Liver (tissue), 9 donors: ENCODE measurements around the gene SLC25A44. TPM values are rescaled to one million over a fixed set of nuclear protein-coding genes. Genes with fewer than 3 reads are reported as not detected.

Experiments
- DNase-seq: peaks from one replicate; pipeline ENCODE4 v3.0.0-alpha.2; 2017; ENCODE audit warnings: low spot score
- H3K27ac ChIP-seq, 2 donors: one replicate each; pipeline ENCODE4 v1.7.0; 2013; ENCODE audit warnings: inconsistent platforms in 2 of 2, low read length in 2 of 2, control low read depth in 1 of 2, low read depth in 1 of 2, mild to moderate bottlenecking in 1 of 2
- H3K27me3 ChIP-seq, 4 donors: one replicate each; pipeline versions ENCODE4 v1.6.1 to v1.7.0; 2013; ENCODE audit warnings: low read length in 3 of 4, inconsistent platforms in 1 of 4, mild to moderate bottlenecking in 1 of 4, moderate library complexity in 1 of 4; ENCODE audit not compliant: control insufficient read depth in 4 of 4, insufficient read depth in 4 of 4
- H3K36me3 ChIP-seq, 4 donors: one replicate each; pipeline versions ENCODE4 v1.6.1 to v1.7.0; 2013; ENCODE audit warnings: low read length in 3 of 4, mild to moderate bottlenecking in 3 of 4, low read depth in 1 of 4, moderate library complexity in 1 of 4; ENCODE audit not compliant: control insufficient read depth in 4 of 4, insufficient read depth in 3 of 4
- H3K4me1 ChIP-seq, 4 donors: one replicate each; pipeline versions ENCODE4 v1.6.1 to v1.7.0; 2013; ENCODE audit warnings: low read length in 3 of 4, mild to moderate bottlenecking in 3 of 4, moderate library complexity in 1 of 4; ENCODE audit not compliant: control insufficient read depth in 4 of 4, insufficient read depth in 4 of 4
- H3K4me3 ChIP-seq, 3 donors: one replicate each; pipeline versions ENCODE4 v1.6.1 to v1.7.0; 2013; ENCODE audit warnings: low read length in 3 of 3, control low read depth in 1 of 3, low read depth in 1 of 3, mild to moderate bottlenecking in 1 of 3
- H3K9ac ChIP-seq, 2 donors: one replicate each; pipeline ENCODE4 v1.7.0; 2013; ENCODE audit warnings: low read length in 2 of 2, mild to moderate bottlenecking in 2 of 2, moderate library complexity in 2 of 2, control low read depth in 1 of 2, low read depth in 1 of 2
- H3K9me3 ChIP-seq, 4 donors: one replicate each; pipeline versions ENCODE4 v1.6.1 to v1.7.0; 2013; ENCODE audit warnings: low read length in 3 of 4; ENCODE audit not compliant: control insufficient read depth in 4 of 4
- EGR1 ChIP-seq, 2 donors: IDR thresholded peaks; 2 replicates each; pipeline ENCODE4 v1.6.1; 2016 to 2018; ENCODE audit warnings: antibody characterized with exemption in 2 of 2, low read depth in 2 of 2
- FOXA1 ChIP-seq: IDR thresholded peaks from 2 replicates; pipeline ENCODE4 v1.6.1; 2016; ENCODE audit warnings: antibody characterized with exemption
- FOXA2 ChIP-seq: IDR thresholded peaks from 2 replicates; pipeline ENCODE4 v1.6.1; 2016; ENCODE audit warnings: antibody characterized with exemption
- GABPA ChIP-seq, 2 donors: IDR thresholded peaks in 1 of 2; conservative IDR thresholded peaks in 1 of 2; 2 replicates each; pipeline ENCODE4 v1.6.1; 2016; ENCODE audit warnings: antibody characterized with exemption in 2 of 2, mild to moderate bottlenecking in 1 of 2, moderate library complexity in 1 of 2
- HNF4A ChIP-seq, 2 donors: conservative IDR thresholded peaks; 2 replicates each; pipeline ENCODE4 v1.6.1; 2016; ENCODE audit warnings: antibody characterized with exemption in 2 of 2, mild to moderate bottlenecking in 2 of 2
- HNF4G ChIP-seq: IDR thresholded peaks from 2 replicates; pipeline ENCODE4 v1.6.1; 2016; ENCODE audit warnings: antibody characterized with exemption
- JUND ChIP-seq, 2 donors: IDR thresholded peaks; 2 replicates each; pipeline ENCODE4 v1.6.1; 2016; ENCODE audit warnings: antibody characterized with exemption in 2 of 2
- NR2F2 ChIP-seq: IDR thresholded peaks from 2 replicates; pipeline ENCODE4 v1.6.1; 2016; ENCODE audit warnings: antibody characterized with exemption
- RAD21 ChIP-seq, 2 donors: IDR thresholded peaks; 2 replicates each; pipeline ENCODE4 v1.6.1; 2016; ENCODE audit warnings: antibody characterized with exemption in 2 of 2, mild to moderate bottlenecking in 2 of 2
- RXRA ChIP-seq, 2 donors: IDR thresholded peaks; 2 replicates each; pipeline ENCODE4 v1.6.1; 2017 to 2018; ENCODE audit warnings: antibody characterized with exemption in 2 of 2, mild to moderate bottlenecking in 1 of 2
- SP1 ChIP-seq: IDR thresholded peaks from 2 replicates; pipeline ENCODE4 v1.6.1; 2018; ENCODE audit warnings: antibody characterized with exemption, mild to moderate bottlenecking
- YY1 ChIP-seq: IDR thresholded peaks from 2 replicates; pipeline ENCODE4 v1.6.1; 2016; ENCODE audit warnings: antibody characterized with exemption, mild to moderate bottlenecking
- WGBS: extraction: QIAGEN DNeasy Blood & Tissue Kit; methylation state at CpG from one replicate; pipeline ENCODE4 v1.1.7; 2013; 5-methylcytosine and 5-hydroxymethylcytosine counted together
- polyA plus RNA-seq, 2 donors: library from polyadenylated mRNA; stranded (reverse) in 1 of 2; unstranded in 1 of 2; fragments of 200-250 nt in 1 of 2; fragments of >200 nt in 1 of 2; fragmentation: Nextera tagmentation in 1 of 2; extraction: Ambion mirVana in 1 of 2; gene quantifications; one replicate each; pipeline versions ENCODE4 v1.2.1 to v1.2.3, GENCODE V29; 2013 to 2015
- total RNA-seq, 2 donors: library from RNA; depleted of rRNA; stranded (reverse); fragments of >200 nt; gene quantifications; one replicate each; pipeline ENCODE4 v1.2.3, GENCODE V29; 2014
- TF ChIP-seq, protein P1 (sequence below): IDR thresholded peaks from 2 replicates; pipeline ENCODE4 v1.6.1; 2016; ENCODE audit warnings: antibody characterized with exemption
- TF ChIP-seq, protein P2 (sequence below): fragments of 150-350 bp; IDR thresholded peaks from 2 replicates; pipeline ENCODE4 v1.5.1; 2017; ENCODE audit warnings: improper control_type of control experiment, low read depth, low read length; ENCODE audit not compliant: missing input control
- TF ChIP-seq, protein P3 (sequence below): IDR thresholded peaks from 2 replicates; pipeline ENCODE4 v1.6.1; 2016; ENCODE audit warnings: antibody characterized with exemption
- TF ChIP-seq, protein P4 (sequence below): IDR thresholded peaks from 2 replicates; pipeline ENCODE4 v1.6.1; 2016; ENCODE audit warnings: antibody characterized with exemption, mild to moderate bottlenecking
- TF ChIP-seq, protein P5 (sequence below): IDR thresholded peaks from 2 replicates; pipeline ENCODE4 v1.6.1; 2016; ENCODE audit warnings: antibody characterized with exemption
- donor health status: healthy.
- donor health status: healthy.
- donor health status: healthy.
- donor health status: healthy.
- donor health status: healthy.

Gene SLC25A44
- total and polyA plus RNA-seq, 4 donors, result 10.2 to 21.8 (median 15.9) TPM

DNA sequence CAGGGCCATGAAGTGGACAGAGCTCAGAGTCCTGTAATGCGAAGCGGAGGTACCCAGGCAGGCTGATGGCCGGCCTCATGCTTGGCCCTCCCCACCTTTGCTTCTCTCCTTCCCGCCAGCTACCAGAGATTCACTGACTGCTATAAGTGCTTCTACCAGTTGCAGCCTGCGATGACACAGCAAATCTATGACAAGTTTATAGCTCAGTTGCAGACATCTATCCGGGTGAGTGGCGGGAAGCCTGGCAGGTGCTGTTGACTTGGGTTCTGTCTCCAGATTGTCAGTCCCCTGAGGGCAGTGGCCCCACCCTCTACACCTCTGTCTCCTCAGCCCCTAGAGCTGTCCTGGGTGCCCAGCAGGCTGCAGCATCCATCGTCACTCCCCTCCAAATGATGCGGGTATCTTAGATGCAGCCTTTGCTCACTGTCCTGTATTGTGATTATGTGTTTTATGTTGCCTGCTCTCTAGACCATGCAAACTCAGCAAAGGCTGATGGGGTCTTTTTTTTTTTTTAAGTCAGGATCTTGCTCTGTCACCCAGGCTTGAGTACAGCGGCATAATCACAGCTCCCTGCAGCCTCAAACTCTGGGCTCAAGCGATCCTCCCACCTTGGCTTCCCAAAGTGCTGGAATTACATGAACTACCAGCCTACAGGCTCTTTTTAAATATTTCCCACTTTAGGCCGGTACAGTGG, 38.4 kb downstream of the SLC25A44 start:
- Histone ChIP-seq H3K9me3 (no peaks in the 10 kb centered on the region), H3K4me1 (no peaks in the 10 kb centered on the region), H3K27ac (no peak overlapping the region), H3K36me3 (peaks cover 8 to 43% (median 20%) of the 10 kb centered on the region in 4 donors), H3K9ac (no peak overlapping the region), H3K27me3 (no peaks in the 10 kb centered on the region), H3K4me3 (no peak overlapping the region)
- WGBS, result 95% methylated on average over 12 of the region's 12 CpGs
- TF ChIP-seq, protein P1, sequence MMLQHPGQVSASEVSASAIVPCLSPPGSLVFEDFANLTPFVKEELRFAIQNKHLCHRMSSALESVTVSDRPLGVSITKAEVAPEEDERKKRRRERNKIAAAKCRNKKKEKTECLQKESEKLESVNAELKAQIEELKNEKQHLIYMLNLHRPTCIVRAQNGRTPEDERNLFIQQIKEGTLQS, result no peak
- no peak for TF ChIP-seq SP1
- no peak for TF ChIP-seq HNF4A (conservative IDR thresholded peaks at IDR 0.05)
- no peak for DNase-seq

DNA sequence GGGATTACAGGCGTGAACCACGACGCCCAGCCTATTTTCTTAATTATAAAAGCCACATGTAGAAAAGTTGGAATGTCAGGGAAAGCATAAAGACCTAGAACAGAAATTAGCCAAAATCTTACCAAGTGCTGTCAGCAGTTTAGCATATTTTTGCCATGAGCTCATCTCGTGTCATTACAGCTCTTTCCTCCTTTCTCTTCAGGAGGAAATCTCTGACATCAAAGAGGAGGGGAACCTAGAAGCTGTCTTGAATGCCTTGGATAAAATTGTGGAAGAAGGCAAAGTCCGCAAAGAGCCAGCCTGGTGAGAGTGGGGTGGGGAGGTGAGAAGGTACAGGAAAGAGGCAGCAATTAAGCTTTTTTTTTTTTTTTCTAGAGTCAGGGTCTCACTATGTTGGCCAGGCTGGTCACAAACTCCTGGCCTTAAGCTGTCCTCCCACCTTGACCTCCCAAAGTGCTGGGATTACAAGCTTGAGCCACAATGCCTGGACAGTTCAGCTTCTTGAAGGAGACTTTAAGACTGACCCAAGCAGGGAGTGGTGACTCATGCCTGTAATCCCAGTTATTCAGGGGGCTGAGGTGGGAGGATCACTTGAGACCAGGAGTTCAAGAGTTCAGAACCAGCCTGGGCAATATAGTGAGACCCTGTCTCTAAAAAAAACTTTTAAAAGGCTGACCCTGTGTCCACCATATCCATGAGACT, 39.7 kb downstream of the SLC25A44 start:
- Histone ChIP-seq H3K4me1 (no peaks in the 10 kb centered on the region), H3K27ac (no peak overlapping the region), H3K4me3 (no peak overlapping the region), H3K9ac (no peak overlapping the region), H3K27me3 (no peaks in the 10 kb centered on the region), H3K9me3 (no peaks in the 10 kb centered on the region), H3K36me3 (peaks cover 10 to 50% (median 24%) of the 10 kb centered on the region in 4 donors)
- no peak for DNase-seq
- TF ChIP-seq HNF4A (conservative IDR thresholded peaks at IDR 0.05), result no peak
- no peak for TF ChIP-seq GABPA (IDR thresholded peaks at IDR 0.05 in 1 of 2, conservative IDR thresholded peaks at IDR 0.05 in 1 of 2)
- TF ChIP-seq JUND (IDR thresholded peaks at IDR 0.05), result no peak
- TF ChIP-seq RAD21 (IDR thresholded peaks at IDR 0.05), result no peak
- TF ChIP-seq, protein P1, result no peak
- TF ChIP-seq FOXA2, result no peak
- TF ChIP-seq SP1, result no peak
- TF ChIP-seq YY1, result no peak
- TF ChIP-seq EGR1 (IDR thresholded peaks at IDR 0.05; ENCODE audit: low read depth in 2 of 2), result no peak
- TF ChIP-seq NR2F2, result no peak
- 90% methylated on average over 5 of the region's 5 CpGs for WGBS

DNA sequence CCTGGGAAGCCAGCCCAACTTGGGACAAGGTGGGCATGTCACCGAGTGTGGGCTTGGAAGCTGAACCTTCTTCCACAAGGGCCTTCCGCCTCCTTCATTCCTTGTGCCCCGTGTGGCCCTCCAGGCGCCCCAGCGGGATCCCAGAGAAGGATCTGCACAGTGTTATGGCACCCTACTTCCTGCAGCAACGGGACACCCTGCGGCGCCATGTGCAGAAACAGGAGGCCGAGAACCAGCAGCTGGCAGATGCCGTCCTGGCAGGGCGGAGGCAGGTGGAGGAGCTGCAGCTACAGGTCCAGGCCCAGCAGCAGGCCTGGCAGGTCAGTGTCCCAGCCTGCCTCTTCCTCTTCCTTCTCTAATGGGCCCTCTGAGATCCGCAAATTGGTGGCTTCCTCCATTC, 42.3 kb downstream of the SLC25A44 start:
- H3K4me1 ChIP-seq, result no peaks in the 10 kb centered on the region
- whole genome bisulfite sequencing, result 97% methylated on average over 12 of the region's 12 CpGs
- H3K9me3 ChIP-seq, result no peaks in the 10 kb centered on the region
- no peak for DNase-seq
- H3K36me3 ChIP-seq, result peaks cover 10 to 53% (median 31%) of the 10 kb centered on the region in 4 donors
- no peak overlapping the region for H3K27ac ChIP-seq
- H3K27me3 ChIP-seq, result no peaks in the 10 kb centered on the region
- no peak overlapping the region for H3K4me3 ChIP-seq
- H3K9ac ChIP-seq, result no peak overlapping the region
- TF ChIP-seq, protein P2, sequence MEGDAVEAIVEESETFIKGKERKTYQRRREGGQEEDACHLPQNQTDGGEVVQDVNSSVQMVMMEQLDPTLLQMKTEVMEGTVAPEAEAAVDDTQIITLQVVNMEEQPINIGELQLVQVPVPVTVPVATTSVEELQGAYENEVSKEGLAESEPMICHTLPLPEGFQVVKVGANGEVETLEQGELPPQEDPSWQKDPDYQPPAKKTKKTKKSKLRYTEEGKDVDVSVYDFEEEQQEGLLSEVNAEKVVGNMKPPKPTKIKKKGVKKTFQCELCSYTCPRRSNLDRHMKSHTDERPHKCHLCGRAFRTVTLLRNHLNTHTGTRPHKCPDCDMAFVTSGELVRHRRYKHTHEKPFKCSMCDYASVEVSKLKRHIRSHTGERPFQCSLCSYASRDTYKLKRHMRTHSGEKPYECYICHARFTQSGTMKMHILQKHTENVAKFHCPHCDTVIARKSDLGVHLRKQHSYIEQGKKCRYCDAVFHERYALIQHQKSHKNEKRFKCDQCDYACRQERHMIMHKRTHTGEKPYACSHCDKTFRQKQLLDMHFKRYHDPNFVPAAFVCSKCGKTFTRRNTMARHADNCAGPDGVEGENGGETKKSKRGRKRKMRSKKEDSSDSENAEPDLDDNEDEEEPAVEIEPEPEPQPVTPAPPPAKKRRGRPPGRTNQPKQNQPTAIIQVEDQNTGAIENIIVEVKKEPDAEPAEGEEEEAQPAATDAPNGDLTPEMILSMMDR, result no peak
- TF ChIP-seq, protein P1, result no peak
- no peak for TF ChIP-seq NR2F2
- TF ChIP-seq EGR1 (IDR thresholded peaks at IDR 0.05; ENCODE audit: low read depth in 2 of 2), result no peak
- no peak for TF ChIP-seq HNF4A (conservative IDR thresholded peaks at IDR 0.05)
- no peak for TF ChIP-seq FOXA1
- TF ChIP-seq YY1, result no peak
- no peak for TF ChIP-seq RXRA (IDR thresholded peaks at IDR 0.05)
- TF ChIP-seq, protein P3, sequence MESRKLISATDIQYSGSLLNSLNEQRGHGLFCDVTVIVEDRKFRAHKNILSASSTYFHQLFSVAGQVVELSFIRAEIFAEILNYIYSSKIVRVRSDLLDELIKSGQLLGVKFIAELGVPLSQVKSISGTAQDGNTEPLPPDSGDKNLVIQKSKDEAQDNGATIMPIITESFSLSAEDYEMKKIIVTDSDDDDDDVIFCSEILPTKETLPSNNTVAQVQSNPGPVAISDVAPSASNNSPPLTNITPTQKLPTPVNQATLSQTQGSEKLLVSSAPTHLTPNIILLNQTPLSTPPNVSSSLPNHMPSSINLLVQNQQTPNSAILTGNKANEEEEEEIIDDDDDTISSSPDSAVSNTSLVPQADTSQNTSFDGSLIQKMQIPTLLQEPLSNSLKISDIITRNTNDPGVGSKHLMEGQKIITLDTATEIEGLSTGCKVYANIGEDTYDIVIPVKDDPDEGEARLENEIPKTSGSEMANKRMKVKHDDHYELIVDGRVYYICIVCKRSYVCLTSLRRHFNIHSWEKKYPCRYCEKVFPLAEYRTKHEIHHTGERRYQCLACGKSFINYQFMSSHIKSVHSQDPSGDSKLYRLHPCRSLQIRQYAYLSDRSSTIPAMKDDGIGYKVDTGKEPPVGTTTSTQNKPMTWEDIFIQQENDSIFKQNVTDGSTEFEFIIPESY, result no peak
- TF ChIP-seq HNF4G, result no peak
- TF ChIP-seq GABPA (IDR thresholded peaks at IDR 0.05 in 1 of 2, conservative IDR thresholded peaks at IDR 0.05 in 1 of 2), result no peak
- TF ChIP-seq, protein P4, sequence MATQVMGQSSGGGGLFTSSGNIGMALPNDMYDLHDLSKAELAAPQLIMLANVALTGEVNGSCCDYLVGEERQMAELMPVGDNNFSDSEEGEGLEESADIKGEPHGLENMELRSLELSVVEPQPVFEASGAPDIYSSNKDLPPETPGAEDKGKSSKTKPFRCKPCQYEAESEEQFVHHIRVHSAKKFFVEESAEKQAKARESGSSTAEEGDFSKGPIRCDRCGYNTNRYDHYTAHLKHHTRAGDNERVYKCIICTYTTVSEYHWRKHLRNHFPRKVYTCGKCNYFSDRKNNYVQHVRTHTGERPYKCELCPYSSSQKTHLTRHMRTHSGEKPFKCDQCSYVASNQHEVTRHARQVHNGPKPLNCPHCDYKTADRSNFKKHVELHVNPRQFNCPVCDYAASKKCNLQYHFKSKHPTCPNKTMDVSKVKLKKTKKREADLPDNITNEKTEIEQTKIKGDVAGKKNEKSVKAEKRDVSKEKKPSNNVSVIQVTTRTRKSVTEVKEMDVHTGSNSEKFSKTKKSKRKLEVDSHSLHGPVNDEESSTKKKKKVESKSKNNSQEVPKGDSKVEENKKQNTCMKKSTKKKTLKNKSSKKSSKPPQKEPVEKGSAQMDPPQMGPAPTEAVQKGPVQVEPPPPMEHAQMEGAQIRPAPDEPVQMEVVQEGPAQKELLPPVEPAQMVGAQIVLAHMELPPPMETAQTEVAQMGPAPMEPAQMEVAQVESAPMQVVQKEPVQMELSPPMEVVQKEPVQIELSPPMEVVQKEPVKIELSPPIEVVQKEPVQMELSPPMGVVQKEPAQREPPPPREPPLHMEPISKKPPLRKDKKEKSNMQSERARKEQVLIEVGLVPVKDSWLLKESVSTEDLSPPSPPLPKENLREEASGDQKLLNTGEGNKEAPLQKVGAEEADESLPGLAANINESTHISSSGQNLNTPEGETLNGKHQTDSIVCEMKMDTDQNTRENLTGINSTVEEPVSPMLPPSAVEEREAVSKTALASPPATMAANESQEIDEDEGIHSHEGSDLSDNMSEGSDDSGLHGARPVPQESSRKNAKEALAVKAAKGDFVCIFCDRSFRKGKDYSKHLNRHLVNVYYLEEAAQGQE, result no peak
- no peak for TF ChIP-seq FOXA2
- TF ChIP-seq, protein P5, sequence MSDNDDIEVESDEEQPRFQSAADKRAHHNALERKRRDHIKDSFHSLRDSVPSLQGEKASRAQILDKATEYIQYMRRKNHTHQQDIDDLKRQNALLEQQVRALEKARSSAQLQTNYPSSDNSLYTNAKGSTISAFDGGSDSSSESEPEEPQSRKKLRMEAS, result no peak
- no peak for TF ChIP-seq RAD21 (IDR thresholded peaks at IDR 0.05)
